MG63 (cell line): ENCODE measurements around the gene EPB41L3. TPM values are rescaled to one million over a fixed set of nuclear protein-coding genes. Genes with fewer than 3 reads are reported as not detected.

ENCODE experiments used
- DNase-seq: peaks from one replicate; pipeline ENCODE4 v3.0.0-alpha.2; 2020
- H3K27me3 ChIP-seq: fragments of 250-450 bp; sonication (Bioruptor Pico); 2 replicates; pipeline ENCODE4 v1.5.1; 2020; ENCODE audit warnings: mild to moderate bottlenecking, moderate library complexity
- H3K36me3 ChIP-seq: fragments of 250-450 bp; sonication (Bioruptor Pico); 2 replicates; pipeline ENCODE4 v1.5.1; 2020; ENCODE audit warnings: mild to moderate bottlenecking, moderate library complexity
- H3K4me3 ChIP-seq: fragments of 250-450 bp; sonication (Bioruptor Pico); 2 replicates; pipeline ENCODE4 v1.5.1; 2020; ENCODE audit warnings: mild to moderate bottlenecking, moderate library complexity
- H3K9me3 ChIP-seq: fragments of 250-450 bp; sonication (Bioruptor Pico); 2 replicates; pipeline ENCODE4 v1.5.1; 2020; ENCODE audit warnings: mild to moderate bottlenecking, moderate library complexity
- total RNA-seq: library from RNA; depleted of rRNA; stranded (reverse); fragments of >200 nt; shearing (Covaris generic); gene quantifications from 2 replicates; pipeline ENCODE4 v1.2.3, GENCODE V29; 2014; ENCODE audit warnings: low replicate concordance

The EPB41L3 gene
- total RNA-seq, 1 experiment from 2014 or later = not detected

DNA sequence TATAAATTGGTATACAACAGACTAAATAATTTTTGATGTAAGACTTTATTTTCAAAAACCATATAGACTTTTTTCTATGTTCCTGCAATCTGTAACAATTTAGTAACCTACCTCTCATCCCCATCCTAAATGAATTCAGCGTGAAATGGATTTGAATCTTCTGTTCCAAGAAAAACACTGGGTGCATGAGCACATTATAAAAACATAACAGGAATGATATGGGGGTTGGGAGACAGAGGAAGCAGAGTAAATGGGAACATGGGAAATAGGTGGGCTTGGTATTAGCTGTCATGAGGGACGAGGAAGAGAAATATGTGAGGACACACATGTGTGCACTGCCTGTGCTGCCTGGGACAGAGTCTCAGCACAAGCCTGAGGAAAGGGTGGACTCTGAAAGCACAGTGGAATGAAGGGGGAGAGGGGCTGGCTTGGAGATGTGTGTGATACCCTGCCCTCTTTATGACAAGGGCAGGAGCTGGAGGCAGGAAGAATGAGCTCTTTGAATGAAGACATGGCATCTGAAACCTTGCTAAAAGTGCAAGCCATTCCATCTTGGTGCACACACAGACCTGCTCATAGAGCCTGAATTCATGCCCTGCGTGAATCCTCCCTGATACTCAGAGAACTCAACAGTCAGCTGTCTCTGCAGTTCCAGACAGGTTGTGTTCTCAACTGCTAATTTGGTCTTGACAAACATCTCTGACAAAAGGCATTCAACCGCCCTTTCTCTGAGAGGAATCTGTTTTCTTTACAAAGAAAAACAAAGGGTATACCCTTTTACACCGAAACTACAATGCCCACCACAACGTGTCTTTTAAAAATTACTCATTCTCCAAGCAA, 66.6 kb downstream of the EPB41L3 start:
- Histone ChIP-seq H3K36me3 (no peaks in the 10 kb centered on the region), H3K27me3 (no peaks in the 10 kb centered on the region), H3K4me3 (no peak overlapping the region), H3K9me3 (no peaks in the 10 kb centered on the region)
- no peak for DNase-seq

DNA sequence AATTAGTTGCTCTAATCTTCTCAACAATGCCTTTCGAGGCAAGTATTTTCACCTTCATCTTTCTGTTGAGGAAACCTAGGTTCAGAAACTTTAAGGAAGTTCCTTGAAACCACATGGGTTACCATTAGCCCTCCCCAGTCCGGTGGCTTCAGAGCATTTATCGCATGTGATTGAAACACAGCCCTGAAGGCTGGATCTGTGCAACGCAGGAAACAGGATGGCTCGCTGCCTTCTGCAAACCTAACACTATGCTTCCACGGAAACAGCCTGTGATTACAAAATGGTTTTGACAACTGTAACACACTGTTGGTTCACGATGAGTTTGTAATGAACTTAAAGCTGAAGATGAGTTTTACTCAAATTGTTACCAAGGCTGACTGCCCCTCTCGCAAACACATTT, 68.5 kb downstream of the EPB41L3 start:
- no peak for DNase-seq
- Histone ChIP-seq H3K4me3 (no peak overlapping the region), H3K36me3 (no peaks in the 10 kb centered on the region), H3K27me3 (no peaks in the 10 kb centered on the region), H3K9me3 (no peaks in the 10 kb centered on the region)

DNA sequence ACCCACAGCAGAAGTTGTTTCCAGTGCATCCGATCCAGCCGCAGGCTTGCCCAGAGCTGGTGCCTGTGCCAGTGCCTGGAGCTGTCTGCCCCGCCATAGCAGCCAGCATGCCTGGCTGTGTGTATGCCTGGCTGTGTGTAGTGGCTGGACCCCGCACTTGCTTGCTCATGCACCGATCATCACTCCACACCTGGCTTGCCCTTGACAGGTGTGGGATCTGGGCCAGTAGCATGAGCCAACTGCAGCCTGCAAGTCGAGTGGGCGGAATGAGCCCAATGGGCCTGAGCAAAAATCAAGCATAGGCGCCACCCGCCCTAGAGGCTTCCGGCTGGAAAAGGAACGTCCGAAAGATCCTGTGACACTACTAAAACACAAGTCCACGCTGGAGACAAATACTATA, 74.5 kb downstream of the EPB41L3 start:
- no peak overlapping the region for H3K4me3 ChIP-seq
- no peaks in the 10 kb centered on the region for H3K9me3 ChIP-seq
- H3K27me3 ChIP-seq = no peaks in the 10 kb centered on the region
- no peaks in the 10 kb centered on the region for H3K36me3 ChIP-seq
- no peak for DNase-seq

DNA sequence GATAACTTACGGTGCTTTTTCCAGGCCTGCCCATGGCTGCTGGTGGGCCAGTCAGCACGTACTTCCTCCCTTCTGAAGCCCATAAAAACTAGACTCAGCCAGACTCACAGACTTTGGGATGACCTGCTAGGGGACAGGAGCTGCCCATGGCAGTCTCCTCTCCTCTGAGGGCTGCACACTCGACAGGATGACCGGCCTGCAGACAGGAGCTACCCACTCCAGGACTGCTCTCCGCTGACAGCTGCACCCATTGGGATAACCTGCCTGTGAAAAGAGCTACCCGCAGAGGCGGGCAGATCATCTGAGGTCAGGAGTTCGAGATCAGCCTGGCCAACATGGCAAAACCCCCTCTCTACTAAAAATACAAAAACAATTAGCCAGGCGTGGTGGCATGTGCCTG, 75.4 kb downstream of the EPB41L3 start:
- Histone ChIP-seq H3K9me3 (no peaks in the 10 kb centered on the region), H3K4me3 (no peak overlapping the region), H3K36me3 (no peaks in the 10 kb centered on the region), H3K27me3 (no peaks in the 10 kb centered on the region)
- no peak for DNase-seq

DNA sequence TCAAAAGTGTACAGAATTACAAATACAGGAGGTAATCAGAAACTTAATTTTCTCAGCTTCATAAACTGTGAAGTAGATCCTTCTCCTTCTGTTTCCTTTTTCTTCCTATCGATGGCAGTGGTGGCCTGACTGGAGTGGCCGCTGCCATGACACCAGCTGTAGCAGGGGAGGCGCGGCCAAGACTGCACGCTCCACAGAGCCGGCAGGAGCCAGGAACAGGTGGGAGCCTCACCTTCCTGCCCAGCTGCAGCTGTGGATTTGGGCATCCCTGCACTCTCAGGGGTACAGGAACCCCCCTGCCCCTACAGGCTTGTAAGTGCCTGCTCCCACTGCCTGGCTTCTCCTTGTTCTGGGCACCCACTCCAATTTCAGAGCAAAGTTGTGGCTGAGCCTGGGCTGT, 76.1 kb downstream of the EPB41L3 start:
- no peak for DNase-seq
- Histone ChIP-seq H3K27me3 (no peaks in the 10 kb centered on the region), H3K9me3 (no peaks in the 10 kb centered on the region), H3K4me3 (no peak overlapping the region), H3K36me3 (no peaks in the 10 kb centered on the region)

DNA sequence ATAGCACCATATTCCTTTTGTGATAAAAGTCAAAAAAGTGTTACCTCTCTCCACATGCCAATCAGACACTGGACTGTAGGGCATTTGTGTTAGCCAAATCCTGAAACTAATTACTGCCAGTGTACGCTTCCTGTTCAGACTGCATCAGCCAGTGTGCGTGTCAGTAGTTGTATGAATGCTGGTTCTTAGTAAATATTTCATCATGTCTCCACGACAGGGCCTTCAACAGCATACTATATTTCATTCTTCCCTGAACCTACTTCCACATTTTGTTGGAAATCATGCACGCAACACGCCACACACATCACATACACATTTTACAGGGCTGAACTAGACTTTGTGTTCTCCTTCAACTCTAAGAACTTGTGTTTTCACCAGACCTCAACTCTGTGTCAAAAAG, 77.5 kb downstream of the EPB41L3 start:
- DNase-seq = no peak

DNA sequence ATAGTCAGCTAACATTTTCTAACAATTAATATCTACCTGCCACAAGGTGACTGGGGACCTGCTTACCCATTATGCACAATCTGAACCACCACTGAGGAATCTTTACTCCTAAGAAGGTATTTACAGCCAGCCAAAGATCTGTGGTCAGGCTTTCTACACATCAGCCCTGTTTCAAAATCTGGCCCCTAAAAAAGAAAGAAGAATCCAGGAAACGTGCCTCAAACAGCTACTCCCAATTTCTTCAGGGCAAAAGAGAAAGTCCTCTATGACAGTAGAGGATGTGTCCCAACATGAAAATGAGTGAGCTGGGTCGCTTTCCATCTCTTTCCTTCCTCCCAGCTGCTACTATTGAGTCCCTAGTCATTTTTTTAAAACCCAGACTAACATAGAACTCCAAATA, 79.5 kb downstream of the EPB41L3 start:
- H3K36me3 ChIP-seq = no peaks in the 10 kb centered on the region
- H3K27me3 ChIP-seq = no peaks in the 10 kb centered on the region
- no peak for DNase-seq
- no peak overlapping the region for H3K4me3 ChIP-seq
- H3K9me3 ChIP-seq = no peaks in the 10 kb centered on the region

More for the DNA sequence above, 77.5 kb downstream of the EPB41L3 start:
- Histone ChIP-seq H3K36me3 (no peaks in the 10 kb centered on the region), H3K9me3 (no peaks in the 10 kb centered on the region), H3K27me3 (no peaks in the 10 kb centered on the region), H3K4me3 (no peak overlapping the region)

DNA sequence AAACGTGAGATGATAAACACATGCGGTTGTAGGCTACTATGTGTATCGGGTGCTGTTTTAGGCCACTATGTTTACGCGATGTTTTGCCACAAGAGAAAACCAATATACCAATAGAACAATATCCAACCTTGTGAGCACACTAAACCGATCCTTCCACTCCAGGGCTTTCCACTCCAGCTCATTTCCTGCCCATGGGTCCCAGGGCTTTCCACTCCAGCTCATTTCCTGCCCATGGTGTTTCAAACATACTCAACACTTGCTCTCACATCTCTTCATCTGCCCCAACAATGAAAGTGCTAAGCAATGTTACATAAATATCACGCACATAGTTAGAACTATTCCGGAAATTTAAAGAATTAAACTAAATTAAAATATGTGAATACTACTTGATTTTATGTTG, 80.0 kb downstream of the EPB41L3 start:
- Histone ChIP-seq H3K36me3 (no peaks in the 10 kb centered on the region), H3K9me3 (no peaks in the 10 kb centered on the region), H3K4me3 (no peak overlapping the region), H3K27me3 (no peaks in the 10 kb centered on the region)
- no peak for DNase-seq

DNA sequence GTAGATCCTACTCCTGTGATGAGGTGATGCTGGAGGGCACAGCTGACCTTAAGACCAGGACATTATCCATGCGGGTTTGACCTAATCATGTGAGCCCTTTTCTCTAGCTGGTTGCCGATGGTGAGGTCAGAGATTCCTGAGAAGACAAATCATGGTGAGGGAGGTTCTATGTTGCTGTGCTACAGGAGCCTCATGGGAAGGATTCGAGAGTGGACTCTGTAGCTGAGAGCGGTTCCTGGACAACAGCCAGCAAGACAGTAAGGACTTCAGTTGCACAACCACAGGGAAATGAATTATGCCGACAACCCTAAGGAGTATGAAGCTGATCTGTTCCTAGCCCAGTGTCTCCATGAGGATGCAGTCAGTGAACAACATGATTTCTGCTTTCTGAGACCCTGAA, 80.4 kb downstream of the EPB41L3 start:
- Histone ChIP-seq H3K27me3 (no peaks in the 10 kb centered on the region), H3K36me3 (no peaks in the 10 kb centered on the region), H3K4me3 (no peak overlapping the region), H3K9me3 (no peaks in the 10 kb centered on the region)
- no peak for DNase-seq

DNA sequence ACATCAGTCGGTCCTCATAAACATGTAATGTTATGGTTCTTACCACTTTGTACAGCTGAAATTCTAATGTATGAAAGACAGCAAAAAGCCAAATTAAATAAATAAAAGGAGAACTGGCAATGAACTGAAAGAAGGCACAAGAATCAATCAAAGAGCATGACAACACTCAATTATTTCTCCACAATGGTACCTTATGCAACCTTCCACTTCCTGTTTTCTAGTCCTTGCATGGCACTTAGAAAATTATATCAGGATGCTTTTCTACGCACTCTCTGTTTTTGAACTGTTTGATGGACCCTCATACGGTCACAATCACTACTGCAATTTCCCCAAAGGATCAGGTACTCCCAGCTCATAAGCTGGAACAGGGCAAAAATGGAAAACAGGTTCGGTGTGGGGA, 81.6 kb downstream of the EPB41L3 start:
- no peaks in the 10 kb centered on the region for H3K36me3 ChIP-seq
- no peak for DNase-seq
- no peaks in the 10 kb centered on the region for H3K9me3 ChIP-seq
- H3K4me3 ChIP-seq = no peak overlapping the region
- no peaks in the 10 kb centered on the region for H3K27me3 ChIP-seq

DNA sequence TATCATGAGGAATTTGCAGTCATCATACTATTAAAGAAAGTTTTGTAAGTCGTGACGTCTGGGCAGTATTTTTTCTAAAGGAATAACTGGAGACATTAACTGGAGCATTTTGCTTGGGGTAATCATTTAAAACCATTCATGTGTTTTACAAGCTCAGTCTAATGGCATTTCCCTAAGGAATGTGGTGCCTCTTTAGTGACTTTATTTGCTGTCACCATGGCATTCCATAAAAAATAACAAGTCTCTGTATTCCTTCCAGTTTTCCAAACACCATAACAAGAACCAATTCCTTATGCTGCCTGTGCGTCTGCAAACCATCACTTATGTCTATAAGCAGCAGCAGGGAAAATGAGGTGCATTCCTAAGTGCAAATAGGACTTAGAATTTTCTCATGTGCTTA, 82.8 kb downstream of the EPB41L3 start:
- DNase-seq = no peak

DNA sequence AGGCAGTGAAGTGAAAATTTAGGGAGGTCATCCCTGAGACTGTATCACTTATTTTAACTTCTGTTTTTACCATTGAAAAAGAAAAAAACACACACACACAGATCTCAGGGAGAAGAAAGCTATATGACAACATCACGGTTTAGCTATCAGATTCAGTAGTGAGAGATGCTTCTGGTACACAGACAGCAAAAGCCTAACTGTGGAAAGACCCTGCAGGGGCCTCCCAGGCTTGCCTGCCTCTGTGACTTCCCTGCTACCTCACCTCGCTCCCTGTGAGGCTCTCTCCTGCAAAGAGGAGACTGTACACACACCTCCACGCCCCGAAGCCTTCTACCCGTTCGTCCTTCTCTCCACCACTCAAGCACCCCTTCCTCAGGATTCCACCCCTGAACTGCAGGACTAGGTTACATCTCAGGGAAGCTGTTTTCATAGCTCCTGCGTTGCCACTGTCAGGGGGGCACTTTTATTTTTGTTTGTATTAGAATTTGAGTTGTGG, 86.3 kb downstream of the EPB41L3 start:
- no peak for DNase-seq
- Histone ChIP-seq H3K27me3 (no peaks in the 10 kb centered on the region), H3K4me3 (no peak overlapping the region), H3K9me3 (no peaks in the 10 kb centered on the region), H3K36me3 (no peaks in the 10 kb centered on the region)

More for the DNA sequence above, 82.8 kb downstream of the EPB41L3 start:
- H3K4me3 ChIP-seq = no peak overlapping the region
- no peaks in the 10 kb centered on the region for H3K36me3 ChIP-seq
- H3K9me3 ChIP-seq = no peaks in the 10 kb centered on the region
- no peaks in the 10 kb centered on the region for H3K27me3 ChIP-seq

DNA sequence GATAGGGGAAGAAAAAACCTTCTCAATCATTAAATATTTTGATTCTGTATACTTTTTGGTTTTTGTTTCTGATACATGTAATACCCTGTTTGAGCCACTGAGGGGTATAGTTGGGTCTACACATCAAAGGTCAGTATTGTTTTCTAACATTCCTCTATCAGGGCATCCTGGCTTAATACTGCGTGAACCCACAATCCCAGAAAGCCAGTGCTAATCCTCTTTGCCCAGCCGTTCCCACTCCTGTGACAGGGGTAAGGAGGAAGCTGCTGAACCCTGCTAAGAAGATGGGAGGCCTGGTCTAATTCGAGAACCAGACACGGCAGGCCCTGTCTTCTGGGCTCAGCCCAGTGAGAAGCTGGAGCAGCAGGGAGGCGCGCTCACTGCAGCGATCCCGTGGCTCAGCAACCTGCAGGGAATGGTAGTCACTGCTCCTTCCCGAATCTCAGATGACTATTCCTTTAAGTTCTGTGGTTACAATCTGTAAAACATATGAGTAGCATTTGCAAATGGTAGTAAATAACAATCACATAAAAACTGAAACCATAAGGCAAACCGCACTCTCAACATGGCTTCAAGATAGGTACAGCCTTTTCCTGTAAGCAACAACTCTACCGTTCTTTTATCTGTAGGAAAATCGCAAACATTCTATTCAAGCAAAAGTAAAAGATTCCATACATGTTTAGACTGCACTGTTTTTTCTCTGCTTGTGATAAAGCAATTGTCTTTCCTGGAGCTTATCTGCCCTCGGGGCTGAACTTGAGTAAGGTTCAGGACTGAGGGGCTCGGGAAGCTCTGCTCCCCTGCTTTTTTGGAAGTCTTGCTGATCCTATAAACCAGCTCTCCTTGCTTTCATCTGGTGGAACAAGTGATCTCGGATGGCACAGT, 87.0 kb downstream of the EPB41L3 start:
- H3K9me3 ChIP-seq = no peaks in the 10 kb centered on the region
- DNase-seq = no peak
- H3K27me3 ChIP-seq = no peaks in the 10 kb centered on the region
- H3K36me3 ChIP-seq = no peaks in the 10 kb centered on the region
- H3K4me3 ChIP-seq = no peak overlapping the region

DNA sequence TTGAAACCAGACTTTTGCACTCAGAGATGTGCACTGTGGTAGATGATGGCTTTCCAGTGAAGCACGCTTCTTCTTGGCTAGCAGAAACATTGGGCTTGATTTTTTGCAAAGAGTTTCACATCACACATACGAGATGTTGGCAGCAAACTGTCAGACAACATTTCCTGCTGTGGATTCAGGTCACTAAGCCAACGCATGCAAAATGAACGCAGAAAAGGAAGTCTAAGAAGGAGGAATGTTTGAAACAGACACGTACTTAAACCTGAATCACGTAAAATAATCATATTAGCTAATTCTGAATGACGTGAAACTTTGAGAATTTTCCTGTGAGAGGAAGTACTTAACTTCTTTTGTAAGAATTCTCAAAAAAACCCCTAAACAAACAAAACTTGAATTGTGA, 88.1 kb downstream of the EPB41L3 start:
- no peaks in the 10 kb centered on the region for H3K27me3 ChIP-seq
- no peak overlapping the region for H3K4me3 ChIP-seq
- DNase-seq = no peak
- H3K36me3 ChIP-seq = no peaks in the 10 kb centered on the region
- H3K9me3 ChIP-seq = no peaks in the 10 kb centered on the region

DNA sequence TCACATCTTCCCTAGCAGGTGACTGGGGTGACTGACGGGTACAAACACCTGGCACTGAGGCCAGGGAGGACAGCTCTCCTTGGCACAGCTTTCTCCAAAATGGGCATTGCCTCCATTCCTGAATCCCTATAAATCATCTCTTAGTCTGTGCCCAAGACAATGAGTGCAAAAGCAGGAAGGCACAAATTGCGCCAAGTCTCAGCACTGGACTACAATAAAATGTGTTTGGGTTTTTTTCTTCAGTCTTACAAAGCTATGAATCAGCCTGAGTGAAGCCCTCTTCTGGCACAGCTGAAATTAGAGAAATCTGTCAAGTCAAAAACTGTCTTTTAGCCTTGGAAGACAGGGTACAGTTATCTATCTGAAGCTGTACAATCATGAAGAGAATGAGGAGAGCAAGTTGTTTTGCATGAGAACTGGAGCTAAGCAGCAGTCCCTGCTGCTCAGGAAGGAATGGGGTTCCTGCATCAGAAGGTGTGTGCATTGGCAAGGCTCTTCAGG, 90.8 kb downstream of the EPB41L3 start:
- no peaks in the 10 kb centered on the region for H3K36me3 ChIP-seq
- H3K9me3 ChIP-seq = no peaks in the 10 kb centered on the region
- no peak overlapping the region for H3K4me3 ChIP-seq
- no peak for DNase-seq
- H3K27me3 ChIP-seq = no peaks in the 10 kb centered on the region

DNA sequence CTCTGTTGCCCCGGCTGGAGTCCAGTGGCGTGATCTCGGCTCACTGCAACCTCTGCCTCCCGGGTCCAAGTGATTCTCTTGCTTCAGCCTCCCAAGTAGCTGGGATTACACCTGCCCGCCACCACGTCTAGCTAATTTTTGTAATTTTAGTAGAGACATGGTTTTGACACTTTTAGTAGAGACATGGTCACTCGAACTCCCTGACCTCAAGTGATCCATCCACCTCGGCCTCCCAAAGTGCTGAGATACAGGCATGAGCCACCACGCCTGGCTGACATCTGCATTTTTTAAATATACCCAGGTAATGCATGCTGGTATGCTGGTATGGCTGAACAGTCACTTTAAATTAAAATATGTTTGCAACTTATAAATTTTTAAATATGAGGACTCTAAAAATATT, 91.9 kb downstream of the EPB41L3 start:
- Histone ChIP-seq H3K4me3 (no peak overlapping the region), H3K27me3 (no peaks in the 10 kb centered on the region), H3K9me3 (no peaks in the 10 kb centered on the region), H3K36me3 (no peaks in the 10 kb centered on the region)
- no peak for DNase-seq

DNA sequence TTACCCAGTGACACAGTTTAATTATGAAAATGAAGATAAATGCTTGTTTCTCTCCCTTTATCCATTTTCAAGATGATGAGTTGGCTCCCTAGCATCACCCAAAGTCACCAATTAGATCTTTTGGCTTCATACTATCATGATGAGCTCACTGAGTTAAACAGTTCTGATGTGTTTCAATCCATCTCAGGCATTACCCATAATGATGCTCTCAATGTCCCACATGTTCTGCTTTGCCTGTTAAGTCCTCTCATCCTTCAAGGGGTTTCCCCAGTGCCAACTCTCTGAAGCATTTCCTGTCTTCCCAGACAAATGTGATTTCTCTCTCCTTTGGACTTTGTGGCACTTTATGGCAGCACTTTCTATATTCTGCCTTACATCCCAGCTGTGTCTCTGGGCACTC, 92.6 kb downstream of the EPB41L3 start:
- Histone ChIP-seq H3K4me3 (no peak overlapping the region), H3K36me3 (no peaks in the 10 kb centered on the region), H3K27me3 (no peaks in the 10 kb centered on the region), H3K9me3 (no peaks in the 10 kb centered on the region)
- no peak for DNase-seq
